Body of pancreas (tissue), 4 donors: ENCODE data around the gene HGFAC.

ENCODE experiments used
- CTCF ChIP-seq, 7 experiments: fragments of 450-650 bp in 4 of 7; fragments of 200-600 bp in 3 of 7; sonication (generic) in 3 of 7; IDR thresholded peaks; one replicate each; pipeline ENCODE4 v1.5.1; 2016 to 2019; ENCODE audit warnings: antibody characterized with exemption in 7 of 7
- POLR2A ChIP-seq, 3 donors: fragments of 450-650 bp; IDR thresholded peaks; one replicate each; pipeline ENCODE4 v1.6.1; 2016; ENCODE audit warnings: antibody characterized with exemption in 3 of 3, mild to moderate bottlenecking in 2 of 3

- TF ChIP-seq CTCF (IDR thresholded peaks at IDR 0.05) (no peak), POLR2A (IDR thresholded peaks at IDR 0.05) (no peak)
Measured at GRCh38 chr4:3460926-3461325, 19.2 kb downstream of the HGFAC start.
